NCI-H1092 (cell line): ENCODE measurements around the gene CABLES1.

Experiments
- DNase-seq: peaks from one replicate; lab custom pipeline; 2025; lab: John Stamatoyannopoulos, UW

The CABLES1 gene

DNA sequence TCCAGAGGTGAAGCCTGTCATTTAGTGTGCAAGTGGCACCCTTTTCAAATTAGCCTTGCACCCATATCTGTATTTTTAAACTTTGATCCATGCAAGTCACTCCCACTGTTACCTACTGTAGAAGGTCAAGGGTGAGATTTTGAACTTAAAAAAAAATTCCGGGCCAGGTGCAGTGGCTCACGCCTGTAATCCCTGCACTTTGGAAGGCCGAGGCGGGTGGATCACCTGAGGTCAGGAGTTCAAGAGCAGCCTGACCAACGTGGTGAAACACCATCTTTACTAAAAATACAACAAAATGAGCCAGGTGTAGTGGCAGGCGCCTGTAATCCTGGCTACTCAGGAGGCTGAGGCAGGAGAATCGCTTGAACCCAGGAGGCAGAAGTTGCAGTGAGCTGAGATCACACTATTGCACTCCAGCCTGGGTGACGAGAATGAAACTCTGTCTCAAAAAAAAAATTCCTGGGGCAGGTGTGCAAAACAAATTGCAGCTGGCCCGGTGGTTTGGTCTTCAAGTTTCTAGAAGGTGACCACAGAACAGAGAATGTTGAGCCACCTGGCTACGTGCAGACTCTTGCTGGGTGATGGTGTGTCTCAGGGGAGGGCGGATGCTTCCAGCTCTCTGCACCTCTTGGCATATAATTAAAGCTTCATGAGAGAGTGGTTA lies 106.7 kb downstream of the CABLES1 start:
- DNase-seq = peak; percentile 29

DNA sequence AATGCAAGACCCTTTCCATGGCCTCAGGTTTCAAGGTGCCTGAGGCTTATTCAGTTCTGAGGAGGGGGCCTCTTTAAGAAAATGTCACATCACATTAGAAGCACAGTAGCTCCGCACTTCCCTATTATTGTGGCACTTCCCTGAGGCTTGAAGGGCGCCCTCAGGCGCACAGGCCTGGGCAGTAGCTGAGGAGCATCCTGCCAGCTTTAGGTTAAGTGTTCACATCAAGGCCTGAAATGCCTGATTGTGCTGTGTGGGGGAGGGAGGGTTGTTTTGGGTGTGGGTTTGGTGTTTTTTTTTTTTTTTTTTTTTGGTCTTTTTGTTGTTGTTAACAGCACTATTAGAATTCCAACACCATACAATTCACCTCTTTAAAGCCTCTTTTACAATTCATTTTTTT lies 107.9 kb downstream of the CABLES1 start:
- no peak for DNase-seq

DNA sequence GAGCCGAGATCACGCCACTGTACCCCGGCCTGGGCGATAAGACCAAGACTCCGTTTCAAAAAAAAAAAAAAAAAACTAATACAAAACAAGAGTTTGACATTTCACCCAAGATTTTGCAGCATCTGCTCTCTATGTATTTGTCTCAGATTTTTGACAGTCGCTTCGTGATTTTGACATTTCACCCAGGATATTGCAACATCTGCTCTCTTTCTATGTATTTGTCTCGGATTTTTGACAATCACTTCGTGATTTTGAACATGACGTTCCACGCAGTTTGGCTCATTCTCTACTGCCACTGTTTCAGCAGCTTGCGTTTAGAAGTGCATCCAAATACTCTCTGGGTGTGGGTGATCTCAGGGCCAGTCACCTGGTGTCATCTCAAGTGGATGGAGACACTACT lies 108.5 kb downstream of the CABLES1 start:
- no peak for DNase-seq

DNA sequence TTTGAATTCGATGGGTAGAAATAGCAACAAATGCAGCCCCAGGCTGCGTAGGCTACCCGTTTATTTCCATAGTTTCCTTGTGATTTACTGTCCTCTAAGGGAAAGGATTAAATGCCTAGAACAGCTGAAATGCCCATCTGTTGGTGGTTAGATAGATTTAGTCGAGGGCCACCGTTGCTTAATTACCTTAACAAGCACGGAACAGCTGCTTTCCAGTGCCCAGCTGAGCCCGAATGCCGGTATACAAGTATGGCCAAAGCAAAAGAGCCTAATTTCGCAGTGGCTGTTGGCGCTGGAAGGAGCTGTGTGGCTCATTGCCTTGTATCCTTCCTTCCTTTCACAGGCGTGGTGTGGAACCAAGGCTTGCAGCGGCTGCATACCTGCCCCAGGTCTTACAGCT lies 109.1 kb downstream of the CABLES1 start:
- peak; percentile 41 for DNase-seq

DNA sequence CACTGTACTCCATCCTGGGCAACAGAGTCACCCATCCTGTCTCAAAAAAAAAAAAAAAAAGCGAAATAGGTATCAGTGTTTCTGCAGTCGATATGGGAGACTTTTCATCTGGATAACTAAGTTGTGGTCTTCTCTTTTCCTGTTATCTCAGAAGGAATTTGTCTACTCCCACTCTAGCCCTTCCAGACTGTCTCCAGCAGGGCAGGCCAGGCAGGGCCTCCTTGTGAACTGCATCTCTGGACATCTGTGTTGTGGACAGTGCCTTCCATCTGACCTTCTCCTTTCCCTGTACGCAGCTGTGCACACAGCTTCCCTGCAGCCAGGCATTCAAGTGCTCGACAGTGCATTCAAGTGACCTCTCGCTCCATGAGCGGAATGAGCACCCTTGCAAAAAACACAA lies 110.2 kb downstream of the CABLES1 start:
- DNase-seq = no peak

DNA sequence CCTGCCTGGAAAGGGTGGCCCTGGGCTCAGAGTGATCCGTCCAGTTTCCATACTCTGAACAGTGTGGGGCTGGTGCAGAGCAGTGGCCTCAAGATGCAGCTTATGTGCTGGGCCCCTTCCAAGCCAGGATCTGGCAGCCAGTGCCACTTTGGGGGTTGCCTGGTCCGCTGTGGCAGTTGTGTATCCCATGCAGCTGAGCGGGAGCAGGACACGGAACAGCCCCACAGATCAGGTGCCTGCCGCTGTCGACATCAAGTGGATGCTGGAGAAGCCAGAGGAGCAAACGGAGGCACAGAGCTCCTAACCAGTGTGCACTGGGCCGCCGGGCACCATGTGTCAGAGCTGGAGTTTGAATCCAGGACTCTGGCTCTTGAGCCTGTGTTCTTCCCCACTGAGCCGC lies 112.0 kb downstream of the CABLES1 start:
- DNase-seq = no peak

DNA sequence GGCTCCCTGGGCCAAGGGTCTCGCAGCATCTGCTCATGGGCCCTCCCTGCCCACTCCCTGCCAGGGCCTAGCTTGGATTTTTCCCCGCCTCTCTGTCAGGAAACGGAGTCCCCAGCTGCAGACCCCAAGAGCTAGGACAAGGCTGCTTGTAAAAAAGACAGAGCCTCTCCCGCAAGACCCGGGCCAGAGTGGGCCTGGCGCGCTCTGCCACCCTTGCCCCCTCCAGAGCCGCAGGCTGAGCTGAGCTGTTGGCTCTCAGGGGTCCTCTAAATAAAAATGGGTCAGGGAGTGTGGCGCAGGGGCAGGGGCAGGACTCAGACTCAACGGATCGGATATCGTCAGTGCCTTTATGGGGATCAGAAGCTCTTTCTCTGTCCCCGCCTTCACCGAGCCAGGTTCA lies 112.6 kb downstream of the CABLES1 start:
- DNase-seq = no peak

DNA sequence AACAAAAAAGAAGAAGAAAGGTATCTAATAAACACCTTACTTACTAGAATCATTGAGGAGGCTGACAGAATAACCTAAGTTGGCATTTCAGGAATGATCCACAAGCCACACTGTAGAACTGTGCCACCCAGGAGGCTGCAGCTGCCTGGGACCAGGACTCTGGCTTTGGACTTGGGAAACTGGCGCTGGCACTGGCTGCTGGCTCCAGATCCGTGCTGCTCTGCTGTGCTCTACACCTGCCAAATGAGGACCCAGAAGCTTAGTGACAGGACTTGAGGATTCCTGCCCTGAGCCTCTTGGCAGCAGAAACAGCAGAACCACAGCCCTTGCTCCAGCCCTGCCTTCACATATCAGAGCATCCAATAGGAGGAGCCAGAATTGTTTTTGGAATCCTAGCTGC lies 113.5 kb downstream of the CABLES1 start:
- no peak for DNase-seq

DNA sequence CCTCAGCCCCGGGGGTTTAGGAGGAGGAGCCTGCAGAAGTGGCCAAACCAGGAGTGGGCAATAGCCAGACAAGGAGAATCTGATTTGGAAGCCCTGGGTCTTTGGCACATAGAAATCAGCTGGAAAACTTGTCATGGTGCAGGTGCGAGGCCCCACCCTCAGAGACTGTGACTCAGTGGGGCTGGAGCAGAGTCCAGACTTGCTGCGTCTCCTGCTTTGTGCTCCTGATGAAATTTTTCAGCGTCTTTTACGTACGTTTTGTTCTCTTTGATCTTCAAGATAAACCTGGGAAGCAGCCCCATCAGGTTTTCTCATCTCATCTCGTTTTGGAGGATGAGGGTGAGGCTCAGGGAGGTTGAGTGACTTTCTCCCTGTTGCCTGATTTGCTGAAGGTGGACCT lies 114.1 kb downstream of the CABLES1 start:
- no peak for DNase-seq

DNA sequence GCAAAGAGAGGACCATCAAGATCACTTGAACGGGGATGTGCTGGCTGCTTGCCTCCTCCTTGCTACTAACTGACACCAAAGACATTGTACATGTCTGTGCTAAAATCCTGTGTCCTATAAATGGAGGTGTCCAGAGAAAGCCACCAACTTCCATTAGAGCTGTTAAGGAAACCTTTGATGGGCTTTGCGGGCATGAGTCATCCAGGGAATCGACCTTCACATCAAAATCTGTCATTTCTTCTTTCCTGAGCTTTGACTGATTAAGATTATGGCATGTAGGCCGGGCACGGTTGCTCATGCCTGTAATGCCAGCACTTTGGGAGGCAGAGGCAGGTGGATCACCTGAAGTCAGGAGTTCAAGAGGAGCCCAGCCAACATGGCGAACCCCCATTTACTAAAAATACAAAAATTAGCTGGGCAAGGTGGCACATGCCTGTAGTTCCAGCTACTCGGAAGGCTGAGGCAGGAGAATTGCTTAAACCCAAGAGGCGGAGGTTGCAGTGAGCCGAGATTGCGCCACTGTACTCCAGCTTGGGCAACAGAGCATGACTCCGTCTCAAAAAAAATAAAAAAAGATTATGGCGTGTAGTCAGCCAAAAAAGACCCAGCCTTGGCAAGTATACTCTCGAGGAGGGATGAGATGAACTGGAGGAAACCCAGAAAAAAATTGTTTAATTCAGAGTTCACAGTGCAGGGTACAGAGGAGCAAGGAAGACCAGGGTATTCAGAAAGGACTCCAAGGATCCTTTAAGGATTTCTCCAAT lies 115.8 kb downstream of the CABLES1 start:
- DNase-seq = no peak

DNA sequence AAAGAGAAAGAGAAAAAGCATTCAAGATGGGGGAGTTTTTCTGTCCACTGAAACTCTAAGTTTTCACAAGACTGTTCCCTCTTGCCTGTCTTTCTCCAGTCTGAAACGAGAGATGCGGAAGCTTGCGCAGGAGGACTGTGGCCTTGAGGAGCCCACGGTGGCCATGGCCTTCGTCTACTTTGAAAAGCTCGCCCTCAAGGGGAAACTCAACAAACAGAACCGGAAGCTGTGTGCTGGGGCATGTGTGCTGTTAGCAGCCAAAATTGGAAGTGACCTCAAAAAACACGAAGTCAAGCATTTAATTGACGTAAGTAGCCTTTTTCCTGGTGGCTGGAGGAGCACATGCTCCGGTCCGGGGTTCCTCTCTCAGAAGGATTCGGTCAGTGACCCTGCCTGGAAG lies 118.3 kb downstream of the CABLES1 start:
- no peak for DNase-seq

DNA sequence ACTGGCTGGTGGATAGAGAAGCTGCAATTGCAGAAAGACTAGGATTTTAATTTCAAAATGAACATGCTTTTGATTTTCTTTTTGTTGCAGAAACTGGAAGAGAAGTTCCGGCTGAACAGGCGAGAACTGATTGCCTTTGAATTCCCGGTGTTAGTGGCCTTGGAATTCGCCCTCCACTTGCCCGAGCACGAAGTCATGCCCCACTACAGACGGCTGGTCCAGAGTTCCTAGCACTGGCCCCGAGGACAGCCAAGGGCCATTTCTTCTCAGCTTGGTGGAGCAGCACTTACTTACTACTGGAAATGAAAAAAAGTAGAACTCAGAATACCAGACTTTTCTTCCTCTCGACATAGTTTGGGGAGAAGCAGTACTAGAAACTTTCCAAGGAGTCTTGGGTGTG lies 121.9 kb downstream of the CABLES1 start:
- no peak for DNase-seq

DNA sequence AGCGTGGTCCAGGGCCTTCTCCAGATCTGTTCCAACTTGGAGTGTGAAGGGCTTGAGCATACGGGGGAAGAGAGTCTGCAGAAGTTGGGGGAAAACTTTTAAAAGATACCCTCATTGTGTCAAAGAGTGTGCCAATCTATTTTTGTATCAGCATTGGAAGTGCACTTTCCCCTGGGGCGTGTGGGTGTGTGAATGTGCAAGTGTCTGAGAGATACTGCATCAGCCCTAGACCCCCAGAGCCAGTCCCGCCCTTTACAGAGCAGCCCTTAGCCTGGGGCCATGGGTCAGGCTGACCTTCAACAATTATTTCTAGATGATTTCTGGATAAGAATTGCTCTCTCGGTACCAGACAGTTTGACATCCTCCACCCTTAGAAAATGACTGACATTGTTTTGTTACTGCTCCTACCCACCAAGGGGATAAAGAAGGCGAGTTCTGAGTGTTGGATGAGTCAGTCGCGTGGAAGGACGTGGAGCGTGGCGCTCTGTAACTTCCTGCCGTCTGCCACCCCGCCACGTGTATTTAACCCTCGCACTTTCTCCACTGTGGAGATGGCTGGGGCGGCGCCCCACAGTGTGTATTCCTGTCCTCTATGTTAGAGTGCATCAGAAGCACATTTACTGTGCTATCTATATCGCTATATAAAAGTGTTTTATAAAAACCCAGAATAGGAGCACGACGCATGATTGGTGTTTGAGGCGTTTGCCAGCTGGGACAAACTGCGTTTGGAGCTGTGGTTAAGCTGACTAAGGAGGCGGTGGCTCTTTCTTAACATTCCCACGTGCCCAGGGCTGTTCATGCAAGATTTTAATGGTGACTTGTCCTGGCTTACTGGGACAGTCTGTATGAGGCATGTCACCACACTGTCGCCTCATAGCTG lies 122.6 kb downstream of the CABLES1 start:
- no peak for DNase-seq

DNA sequence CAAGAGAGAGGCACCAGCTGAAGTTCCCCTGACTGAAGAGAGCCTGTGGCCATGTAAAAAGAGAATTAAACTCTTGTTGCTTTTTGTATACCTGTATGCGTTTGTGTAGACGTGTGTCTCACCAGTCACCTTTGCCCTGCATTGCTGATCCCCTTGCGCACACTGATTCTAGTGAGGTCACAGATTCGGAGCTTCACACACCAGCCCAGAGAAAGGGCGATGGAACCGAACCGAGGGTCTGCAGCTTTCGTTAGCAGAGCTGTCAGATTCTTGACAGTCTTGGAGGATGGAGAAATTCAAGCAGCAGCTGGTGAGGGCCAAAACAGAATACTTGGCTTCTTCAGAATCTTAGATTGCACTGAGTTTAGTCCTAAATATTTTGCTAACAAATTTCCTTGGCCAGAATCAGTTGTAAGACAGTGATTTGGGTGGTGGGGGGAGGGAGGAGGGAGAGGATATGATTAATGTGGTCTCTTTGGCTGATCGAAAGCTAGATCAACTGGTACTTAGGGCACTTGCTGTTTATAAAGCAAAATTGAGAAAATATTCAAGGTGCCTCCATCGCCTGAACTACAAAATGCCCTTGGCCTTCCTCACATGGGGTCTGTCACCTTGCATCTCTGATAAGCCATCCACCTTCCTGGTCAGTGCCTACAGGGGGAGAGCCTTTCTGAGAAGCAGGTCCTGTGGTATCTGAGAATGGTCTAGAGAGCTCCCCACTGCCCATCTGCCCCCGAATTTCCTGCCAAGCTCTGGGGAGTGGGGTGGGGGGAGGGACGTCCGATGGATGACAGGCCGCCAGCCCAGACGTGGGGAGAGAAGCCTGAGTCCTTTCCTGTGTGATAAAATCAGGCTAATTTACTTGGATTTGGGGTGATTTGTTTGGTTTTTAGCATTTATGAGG lies 123.5 kb downstream of the CABLES1 start:
- DNase-seq = no peak

DNA sequence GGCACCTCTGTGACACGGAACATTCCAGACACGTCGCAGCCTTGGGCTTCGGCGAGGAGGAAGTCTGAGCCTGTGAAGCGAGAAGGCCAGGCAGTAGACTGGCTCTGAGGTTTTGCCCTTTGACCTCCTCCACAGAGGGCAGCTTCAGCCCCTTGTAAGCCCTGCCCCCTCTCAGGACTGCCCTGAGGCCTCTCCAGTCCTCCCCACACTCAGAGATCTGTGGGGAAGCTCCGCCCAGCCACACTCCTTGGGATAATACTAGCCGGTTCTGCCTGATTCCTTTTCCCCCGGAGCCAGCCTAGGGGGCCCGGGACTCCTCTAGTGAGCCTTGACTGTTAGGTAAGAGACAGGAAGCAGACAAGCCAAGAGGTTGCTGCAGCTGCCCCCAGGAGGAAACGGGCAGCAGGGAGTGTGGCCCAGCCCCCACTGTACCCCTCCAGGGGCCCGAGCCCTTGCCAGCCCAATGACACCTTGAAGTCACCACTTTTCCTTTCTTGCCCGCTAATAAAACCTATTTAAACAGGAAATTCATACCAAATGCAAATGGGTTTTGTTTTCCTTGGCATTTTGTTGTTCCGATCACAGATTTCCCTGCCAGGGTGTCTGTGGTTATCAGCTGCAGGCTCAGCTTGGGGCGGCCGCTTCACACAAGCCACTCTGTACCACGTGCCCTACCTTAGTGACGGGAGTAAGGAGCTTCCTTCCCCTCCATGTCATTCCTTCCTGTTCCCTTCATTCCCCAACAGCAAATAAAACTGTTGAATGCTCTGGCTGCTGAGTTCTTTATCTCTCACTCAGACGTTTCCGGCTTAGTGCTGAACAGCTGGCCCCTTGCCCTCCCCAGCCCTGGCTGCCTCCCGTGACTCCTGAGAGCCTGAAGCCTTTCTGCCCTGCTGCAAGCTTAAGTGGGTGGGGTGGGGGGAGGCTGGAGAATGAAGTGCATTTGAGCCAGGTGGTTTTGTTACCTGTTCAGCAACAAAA lies 124.7 kb downstream of the CABLES1 start:
- DNase-seq = peak; percentile 85

DNA sequence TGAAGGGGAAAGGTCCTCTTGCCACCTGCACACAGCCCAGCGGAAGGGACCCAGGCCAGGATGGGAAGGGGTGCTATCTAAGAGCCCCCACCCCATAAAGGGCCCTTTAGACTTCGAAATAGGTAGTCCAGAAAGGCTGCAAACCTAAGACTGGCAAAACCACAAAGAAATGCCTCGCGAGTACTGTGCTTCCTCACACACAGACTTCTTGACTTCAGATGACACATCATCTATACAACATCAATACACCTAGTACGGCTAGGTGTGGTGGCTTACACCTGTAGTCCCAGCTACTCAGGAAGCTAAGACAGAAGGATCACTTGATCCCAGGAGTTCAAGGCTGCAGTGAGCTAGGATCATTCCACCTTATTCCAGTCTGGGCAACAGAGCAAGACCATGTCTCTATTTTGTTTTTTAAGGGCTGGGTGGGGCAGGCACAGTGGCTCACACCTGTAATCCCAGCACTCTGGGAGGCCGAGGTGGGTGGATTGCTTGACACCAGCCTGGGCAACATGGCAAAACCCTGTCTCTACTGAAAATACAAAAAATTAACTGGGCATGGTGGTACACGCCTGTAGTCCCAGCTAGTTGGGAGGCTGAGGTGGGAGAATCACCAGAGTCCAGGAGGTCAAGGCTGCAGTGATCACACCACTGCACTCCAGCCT lies 125.8 kb downstream of the CABLES1 start:
- no peak for DNase-seq

DNA sequence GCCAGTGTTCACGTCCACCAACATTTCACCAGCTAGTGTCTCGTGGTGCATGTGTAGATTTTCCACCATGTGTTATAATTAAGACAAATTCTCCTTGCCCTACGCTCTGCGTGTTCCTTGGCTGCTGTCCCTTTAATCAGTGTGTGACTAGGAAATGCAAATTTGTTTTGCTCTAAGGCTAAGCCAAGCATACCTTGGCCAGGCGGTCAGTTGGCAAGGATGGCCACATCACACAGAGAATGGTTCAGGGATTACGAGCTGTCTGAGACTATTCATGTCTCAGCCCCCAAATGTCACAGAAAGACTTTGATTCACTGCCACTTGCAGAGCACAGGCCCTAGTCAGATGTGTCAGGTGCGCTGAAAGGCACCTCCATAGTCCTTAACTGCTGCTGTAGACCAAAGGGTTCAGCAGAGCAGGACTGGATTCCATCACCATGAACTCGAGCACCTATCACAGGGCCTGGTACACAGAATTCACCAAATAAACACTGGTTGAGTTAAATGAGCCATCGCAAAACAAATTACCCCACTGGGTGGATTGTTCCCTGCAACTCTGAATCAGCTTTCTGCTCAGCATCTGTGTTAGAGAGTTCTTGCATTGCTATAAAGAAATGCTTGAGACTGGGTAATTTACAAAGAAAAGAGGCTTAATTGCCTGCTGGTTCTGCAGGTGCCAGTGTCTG lies 128.4 kb downstream of the CABLES1 start:
- DNase-seq = no peak

DNA sequence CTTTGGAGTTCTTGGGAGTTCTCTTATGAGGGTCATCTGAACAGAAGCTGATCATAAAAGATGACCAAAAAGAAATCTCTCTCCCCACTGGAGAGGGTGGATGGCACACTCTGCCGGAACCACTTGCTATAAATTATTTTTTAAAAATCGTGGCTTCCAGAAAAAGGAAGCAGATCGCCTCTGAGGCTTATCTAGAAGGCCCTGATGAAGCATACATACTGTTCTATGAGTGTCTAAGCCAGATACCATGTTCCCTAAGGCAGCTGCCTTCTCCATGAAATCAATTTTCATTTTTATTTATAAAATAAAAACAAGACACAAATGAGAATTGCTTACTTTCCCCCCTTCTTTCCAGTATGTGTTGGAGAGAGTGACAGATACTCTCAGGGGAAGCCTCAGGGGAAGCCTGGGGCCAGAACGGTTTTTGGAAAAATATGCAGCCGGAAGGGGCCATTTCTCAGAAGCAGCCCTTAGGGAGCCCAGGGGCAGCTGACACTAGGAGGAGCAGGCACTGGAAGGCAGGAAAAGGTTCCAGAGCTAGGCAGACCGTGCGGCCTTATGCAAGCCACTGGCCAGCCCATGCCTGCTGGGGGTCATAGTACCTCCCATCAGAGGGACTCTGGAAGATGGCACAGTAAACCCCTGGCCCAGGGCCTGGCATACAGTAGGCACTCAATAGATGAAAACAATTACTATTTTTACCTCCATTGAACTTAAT lies 130.6 kb downstream of the CABLES1 start:
- no peak for DNase-seq
